GM19324 (cell line): ENCODE measurements around the gene ZNF655.
"Not testable (repeated sequence)": the region's sequence is repeated elsewhere in the genome, so short reads cannot be mapped to it uniquely, and the experiment has no call there.

ENCODE experiments used
- ATAC-seq: cut with Tn5 transposase; IDR thresholded peaks from one replicate; pipeline ENCODE4 v1.9.1; 2021; ENCODE audit warnings: mild to moderate bottlenecking, moderate library complexity; ENCODE audit not compliant: unreplicated experiment, low FRiP score

Gene ZNF655, protein sequence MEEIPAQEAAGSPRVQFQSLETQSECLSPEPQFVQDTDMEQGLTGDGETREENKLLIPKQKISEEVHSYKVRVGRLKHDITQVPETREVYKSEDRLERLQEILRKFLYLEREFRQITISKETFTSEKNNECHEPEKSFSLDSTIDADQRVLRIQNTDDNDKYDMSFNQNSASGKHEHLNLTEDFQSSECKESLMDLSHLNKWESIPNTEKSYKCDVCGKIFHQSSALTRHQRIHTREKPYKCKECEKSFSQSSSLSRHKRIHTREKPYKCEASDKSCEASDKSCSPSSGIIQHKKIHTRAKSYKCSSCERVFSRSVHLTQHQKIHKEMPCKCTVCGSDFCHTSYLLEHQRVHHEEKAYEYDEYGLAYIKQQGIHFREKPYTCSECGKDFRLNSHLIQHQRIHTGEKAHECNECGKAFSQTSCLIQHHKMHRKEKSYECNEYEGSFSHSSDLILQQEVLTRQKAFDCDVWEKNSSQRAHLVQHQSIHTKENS

DNA sequence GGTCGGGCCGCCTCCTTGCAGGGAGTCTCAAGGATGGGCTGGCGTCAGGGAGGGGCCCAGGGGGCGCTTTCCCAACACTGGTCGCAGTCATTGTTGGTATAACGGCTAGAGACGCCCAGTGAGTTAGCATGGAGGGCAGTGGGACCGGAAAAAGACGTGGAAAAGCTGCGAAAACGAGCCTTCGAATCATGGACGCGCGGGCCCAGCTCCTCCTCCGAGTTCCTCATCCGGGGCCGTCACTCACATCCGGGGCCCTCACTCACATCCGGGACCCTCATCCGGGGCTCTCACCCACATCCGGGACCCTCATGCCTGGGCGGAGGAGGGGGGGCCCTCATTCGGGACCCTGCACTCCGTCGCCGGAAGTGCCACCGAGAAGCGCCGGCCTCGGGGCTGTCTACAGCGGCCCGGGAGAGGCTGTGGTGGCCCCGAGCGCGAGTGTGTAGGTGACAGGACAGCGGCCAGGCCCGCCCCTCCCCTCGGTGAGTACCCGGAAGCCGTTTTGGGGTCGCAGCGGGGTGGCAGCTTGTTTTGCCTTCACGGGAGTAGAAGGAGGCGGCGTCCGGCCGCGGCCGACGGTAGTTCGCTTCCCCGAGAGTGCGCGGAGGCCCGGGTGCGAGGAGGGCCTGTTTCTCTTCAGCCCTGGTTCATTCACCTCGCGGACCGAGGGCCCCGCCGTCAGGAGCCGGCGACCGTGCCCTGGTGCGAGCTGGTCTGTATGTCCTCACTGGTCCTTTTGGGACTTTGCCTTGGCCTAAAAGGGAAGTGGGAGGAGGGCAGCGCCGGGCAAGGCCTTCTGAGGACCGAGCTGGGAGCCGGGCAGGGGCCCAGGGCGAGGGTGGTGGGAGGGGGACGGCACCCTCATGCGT is at the start of gene ZNF655:
Gene ZNF655 (plus strand): TSS at position 337 of the 869 bp plus-strand sequence. CDS start 1,918 bp downstream, outside the sequence.
- ATAC-seq = peak; percentile 89

DNA sequence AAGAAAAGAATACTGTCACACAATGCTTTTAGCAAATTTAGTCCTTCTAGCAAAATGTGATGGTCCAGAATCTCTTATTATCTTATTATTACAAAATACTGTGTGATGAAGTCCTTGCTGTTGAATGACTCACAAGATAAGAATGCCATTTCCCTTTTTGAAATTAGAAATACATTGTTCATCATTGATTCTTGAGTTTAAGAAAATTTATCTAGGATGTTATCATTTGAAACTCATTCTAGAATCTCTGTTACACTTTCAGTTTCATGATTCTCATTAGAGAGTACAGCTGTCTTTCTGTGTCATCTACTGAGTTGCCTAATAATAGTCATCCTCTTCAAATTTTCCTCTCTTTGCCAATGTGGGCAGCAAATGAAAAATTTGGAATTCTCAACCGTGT is 44.4 kb upstream of the ZNF655 start:
- ATAC-seq = no peak

DNA sequence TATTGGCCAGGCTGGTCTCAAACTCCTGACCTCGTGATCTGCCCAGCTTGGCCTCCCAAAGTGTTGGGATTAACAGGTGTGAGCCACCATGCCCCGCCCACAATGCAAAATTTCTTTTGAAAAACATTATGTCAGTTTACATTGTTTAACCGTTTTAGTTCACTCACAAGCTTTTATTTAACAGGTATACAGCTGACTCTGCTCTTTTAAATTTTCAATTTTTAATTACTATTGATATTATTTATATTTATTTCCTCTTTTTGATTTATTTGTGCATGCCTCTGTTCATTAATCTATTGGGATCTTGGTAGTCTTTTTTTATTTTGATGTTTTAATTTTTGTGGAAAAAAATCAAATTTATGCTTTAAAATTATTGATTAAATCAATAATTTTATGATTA is 37.0 kb upstream of the ZNF655 start:
- ATAC-seq = no peak

DNA sequence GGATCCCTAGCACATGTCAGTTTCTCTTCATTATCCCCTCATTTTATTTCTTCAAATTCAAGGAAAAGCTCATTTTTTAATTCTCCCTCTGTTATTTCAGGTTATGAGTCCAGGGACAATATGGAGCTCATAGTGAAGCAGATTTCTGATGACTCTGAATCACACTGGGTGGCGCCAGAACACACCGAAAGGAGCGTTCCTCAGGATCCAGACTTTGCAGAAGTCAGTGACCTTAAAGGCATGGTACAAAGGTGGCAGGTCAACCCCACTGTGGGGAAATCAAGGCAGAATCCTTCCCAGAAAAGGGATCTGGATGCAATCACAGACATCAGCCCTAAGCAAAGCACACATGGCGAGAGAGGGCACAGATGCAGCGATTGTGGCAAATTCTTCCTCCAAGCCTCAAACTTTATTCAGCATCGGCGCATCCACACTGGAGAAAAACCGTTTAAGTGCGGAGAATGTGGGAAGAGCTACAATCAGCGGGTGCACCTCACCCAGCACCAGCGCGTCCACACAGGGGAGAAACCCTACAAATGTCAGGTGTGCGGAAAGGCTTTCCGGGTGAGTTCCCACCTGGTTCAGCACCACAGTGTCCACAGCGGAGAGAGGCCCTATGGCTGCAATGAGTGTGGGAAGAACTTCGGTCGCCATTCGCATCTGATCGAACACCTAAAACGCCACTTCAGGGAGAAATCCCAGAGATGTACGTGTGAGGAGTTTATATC is 32.6 kb upstream of the ZNF655 start:
- ATAC-seq = no peak

DNA sequence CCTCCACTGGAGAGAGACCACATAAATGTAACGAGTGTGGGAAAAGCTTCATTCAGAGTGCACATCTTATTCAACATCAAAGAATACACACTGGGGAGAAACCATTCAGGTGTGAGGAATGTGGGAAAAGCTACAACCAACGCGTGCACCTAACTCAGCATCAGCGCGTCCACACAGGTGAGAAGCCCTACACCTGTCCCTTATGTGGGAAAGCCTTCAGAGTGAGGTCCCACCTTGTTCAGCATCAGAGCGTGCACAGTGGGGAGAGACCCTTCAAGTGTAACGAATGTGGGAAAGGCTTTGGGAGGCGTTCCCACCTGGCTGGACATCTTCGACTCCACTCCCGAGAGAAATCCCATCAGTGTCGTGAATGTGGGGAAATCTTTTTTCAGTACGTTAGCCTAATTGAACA is 27.1 kb upstream of the ZNF655 start:
- ATAC-seq = no peak

DNA sequence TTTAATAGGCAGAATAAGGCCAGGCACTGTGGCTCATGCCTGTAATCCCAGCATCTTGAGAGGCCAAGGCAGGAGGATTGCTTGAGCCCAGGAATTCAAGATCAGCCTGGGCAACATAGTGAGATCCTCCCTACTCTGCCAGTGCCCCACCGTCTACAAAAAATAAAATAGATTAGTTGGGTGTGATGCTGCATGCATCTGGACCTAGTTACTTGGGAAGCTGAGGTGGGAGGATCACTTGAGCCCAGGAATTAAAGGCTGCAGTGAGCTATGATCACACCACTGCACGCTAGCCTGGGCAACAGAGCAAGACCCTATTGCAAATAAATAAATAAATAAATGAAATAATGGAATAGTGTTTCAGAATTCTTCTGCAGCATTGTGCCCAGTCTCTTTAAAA is 22.8 kb upstream of the ZNF655 start:
- ATAC-seq = no peak

DNA sequence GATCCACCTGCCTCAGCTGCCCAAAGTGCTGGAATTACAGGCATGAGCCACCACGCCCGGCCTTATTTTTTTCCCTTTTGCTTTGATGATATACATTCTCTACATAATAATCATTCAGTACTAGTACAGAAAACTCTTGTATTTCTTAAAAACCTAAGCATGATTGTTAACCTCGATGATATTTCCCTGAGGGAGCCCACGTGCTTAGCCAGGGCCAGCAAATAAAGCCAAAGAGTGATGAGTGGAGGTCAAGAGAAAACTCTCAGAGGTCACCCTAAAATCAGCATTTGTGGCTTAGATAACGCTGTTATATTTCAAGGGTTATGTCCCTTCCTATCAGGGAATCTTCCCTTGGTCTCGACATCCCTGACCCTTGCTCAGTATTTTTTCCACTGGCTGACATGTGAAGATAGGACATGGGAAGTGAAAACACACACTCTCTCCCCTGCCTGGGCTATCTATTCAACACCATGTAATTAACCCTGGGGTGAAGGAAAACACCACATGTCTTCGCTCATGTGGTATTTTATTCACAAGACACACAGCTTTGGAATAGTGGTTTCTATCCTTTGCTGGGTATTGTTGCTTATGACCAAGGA is 19.1 kb upstream of the ZNF655 start:
- ATAC-seq = no peak

DNA sequence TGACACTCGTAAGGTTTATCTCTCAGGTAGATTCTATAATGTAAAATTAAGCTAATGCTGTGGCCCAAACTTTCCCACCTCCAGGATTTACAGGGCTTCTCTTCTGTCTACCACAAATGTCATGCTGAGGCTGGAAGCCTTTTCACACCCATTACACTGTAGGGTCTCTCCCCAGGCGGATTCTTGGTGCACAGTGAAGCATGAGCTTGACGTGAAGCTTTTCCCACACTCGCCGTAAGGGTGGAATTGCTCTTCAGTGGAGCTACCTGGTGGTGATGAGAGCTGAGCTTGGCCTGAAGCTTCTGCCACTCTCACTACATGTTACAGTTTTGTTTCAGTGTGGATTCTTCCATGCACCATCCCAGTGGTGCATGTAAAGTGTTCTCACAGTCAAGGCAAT is 17.9 kb upstream of the ZNF655 start:
- no peak for ATAC-seq

DNA sequence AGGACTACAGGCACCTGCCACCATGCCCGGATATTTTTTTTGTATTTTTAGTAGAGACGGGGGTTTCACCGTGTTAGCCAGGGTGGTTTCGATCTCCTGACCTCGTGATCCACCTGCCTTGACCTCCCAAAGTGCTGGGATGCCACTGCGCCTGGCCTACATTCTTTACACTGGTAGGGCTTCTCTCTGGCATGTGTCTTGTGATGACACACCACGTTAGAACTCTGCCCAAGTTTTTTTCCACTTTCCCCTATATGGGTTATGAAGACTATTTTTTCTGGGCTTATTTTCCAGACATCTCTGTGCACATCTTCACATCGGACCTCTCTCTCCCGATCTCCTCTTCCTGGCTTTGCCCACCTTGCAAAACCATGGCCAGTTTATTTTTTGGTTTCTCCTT is 17.2 kb upstream of the ZNF655 start:
- no peak for ATAC-seq

DNA sequence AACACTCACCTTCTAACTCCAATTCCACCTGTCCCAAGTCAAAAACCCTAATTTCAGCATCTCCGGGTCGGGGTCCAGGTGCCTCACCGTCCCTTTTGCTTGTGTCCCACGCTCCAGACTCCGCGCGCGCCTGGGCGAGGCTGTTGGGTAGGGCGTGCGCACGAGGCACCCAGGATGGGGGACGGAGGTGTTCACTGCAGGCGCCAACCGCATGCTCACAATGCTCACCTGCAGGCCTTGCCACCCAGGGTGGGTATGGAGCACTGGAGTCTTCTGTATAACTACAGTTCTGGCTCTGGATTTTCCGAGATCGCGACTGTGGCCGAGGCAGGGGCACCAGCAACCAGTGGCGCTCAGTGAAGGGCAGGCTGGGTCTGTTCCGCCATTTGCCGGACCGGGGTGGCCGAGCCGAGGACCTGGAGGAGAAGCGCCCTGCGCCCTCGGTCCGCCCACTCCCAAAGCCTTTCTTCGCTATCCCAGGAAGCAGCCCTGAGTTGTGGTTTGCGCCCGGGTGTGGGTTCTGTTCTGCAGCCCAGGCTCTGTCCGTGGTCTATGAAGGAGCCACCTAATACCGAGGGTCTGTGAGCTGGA is 15.3 kb upstream of the ZNF655 start:
- no peak for ATAC-seq

DNA sequence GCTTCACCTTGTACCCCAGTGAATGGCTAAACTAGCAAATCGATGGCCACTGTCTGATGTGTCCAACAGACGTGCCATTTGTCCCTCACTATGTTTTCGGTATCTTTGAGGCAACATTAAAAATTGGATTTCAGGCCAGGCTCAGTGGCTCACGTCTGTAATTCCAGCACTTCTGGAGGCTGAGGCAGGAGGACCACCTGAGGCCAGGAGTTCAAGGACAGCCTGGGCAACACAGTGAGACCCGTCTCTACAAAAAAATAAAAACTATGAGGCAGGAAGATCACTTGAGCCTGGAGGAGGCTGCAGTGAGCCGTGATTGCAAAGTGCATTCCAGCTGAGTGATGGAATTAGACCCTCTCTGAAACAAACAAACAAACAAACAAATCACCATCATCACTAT is 14.5 kb upstream of the ZNF655 start:
- ATAC-seq = no peak

DNA sequence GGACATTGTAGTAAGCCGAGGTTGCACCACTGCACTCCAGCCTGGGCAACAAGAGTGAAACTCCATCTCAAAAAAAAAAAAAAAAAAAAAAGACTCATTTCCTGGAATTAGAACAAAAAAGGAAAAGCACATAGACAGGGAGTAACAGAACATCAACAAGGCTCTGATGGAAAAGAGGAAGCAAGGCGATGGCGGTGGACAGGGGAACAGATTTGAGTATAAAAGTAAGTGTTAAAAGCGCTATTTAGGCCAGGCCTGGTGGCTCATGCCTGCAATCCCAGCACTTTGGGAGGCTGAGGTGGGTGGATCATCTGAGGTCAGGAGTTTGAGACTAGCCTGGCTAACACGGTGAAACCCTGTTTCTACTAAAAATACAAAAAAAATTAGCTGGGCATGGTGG is 13.1 kb upstream of the ZNF655 start:
- ATAC-seq = not testable (repeated sequence)

DNA sequence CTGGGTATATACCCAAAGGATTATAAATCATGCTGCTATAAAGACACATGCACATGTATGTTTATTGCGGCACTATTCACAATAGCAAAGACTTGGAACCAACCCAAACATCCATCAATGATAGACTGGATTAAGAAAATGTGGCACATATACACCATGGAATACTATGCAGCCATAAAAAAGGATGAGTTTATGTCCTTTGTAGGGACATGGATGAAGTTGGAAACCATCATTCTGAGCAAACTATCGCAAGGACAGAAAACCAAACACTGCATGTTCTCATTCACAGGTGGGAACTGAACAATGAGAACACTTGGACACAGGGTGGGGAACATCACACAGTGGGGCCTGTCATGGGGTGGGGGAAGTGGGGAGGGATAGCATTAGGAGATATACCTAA is 8.9 kb upstream of the ZNF655 start:
- not testable (repeated sequence) for ATAC-seq

DNA sequence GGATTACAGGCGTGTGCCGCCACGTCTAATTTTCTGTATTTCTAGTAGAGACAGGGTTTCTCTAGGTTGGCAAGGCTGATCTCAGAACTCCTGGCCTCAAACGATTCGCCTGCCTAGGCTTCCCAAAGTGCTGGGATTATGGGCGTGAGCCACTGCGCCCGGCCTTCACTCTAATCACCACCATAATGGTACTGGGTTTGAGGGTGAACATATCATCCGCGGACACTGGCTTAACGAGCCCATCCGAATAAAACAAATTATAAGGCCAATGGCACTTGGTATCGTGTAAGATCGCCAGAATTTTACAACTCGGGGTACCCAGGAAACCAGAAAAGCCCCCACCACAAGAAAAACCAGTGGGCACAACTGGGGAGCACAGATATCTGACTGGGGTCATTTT is 7.1 kb upstream of the ZNF655 start:
- ATAC-seq = no peak

DNA sequence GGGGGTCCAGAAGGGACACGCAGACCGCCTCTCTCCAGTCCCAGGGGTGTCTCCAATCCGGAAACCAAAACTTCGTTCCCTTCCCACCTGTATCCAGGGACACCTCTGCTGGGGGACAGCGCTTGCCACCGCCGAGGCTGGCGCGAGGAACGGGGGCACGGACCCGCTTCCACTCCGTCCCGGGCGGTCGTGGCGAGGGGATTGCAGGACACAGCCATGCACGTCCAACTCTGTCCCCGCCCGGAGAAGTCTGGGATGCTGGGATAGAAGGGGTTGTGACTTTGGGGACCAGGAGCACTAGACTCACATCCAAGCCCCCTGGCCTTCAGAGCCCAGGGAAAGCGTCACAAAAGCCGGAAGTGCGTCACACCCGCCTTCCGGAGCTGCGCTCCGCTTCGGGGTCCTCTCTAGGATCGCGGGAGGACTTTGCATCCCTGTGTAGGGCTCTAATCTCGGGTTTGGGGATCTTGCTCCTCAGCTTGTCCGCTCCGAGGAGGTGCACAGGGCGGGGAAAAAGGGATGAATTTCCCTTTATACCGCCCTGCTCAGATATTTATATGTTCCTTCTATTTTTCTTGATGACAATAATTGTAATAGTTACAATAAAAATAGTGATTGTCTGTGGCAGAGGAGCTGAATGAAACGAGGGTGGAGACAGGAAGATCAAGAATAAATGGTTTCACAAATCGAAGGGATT is 6.5 kb upstream of the ZNF655 start, which contains the start of gene FAM200A:
Gene FAM200A (minus strand): TSS at position 348 of the 697 bp plus-strand sequence. CDS start 3,707 bp downstream, outside the sequence.
- ATAC-seq = peak; percentile 86

DNA sequence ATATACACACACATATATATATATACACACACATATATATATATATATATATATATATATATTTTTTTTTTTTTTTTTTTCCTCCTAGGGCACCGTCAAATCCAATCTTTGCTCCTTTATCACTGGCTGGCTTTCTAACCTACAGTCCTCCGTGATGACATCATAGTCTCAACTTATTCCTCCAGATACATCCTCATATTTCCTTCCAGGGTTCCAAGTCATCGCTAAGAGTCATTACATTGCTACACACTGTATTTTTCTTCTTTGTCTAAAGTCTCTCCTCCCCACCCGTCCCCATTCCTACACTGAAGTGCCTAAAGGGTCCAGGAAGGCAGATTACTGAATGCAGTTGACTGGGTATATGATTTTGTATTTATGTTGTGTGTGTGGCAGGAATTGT is 5.4 kb upstream of the ZNF655 start:
- no peak for ATAC-seq

DNA sequence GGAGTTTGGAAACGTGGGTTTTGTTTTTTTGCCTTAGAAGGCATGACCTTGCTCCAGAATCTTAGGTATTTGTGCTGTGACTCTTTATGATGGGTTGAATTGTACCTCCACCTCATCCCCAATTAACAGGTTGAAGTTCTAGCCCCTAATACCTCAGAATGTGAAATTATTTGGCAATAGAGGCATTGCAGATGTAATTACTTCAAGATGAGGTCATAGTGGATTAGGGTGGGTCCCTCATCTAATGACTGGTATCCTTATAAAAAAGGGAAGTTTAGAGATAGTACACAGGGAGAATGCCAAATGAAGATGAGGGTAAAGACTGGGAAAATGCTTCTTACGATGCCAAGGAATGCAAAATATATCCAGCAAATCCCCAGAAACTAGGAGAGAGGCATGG is 3.5 kb upstream of the ZNF655 start:
- ATAC-seq = no peak

DNA sequence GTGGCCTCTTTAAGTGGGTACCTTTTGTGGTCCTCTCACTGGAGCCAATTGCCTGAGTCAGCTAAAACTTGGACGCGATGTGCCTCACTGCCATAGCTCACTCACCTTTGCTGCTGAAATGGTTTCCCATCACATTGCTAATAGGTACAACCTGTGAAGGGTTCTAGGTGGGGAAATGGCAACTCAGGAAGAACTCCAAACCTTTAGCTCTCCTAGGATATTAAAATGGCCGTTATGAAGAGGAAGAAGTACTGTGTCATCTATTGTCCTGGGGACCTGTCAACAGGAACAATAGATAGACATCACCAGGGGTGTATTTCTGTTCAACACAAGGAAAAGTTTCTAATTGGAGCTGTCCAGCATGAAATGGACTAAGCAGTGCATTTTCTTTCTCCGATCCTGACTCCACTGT is 1.2 kb upstream of the ZNF655 start:
- ATAC-seq = no peak

DNA sequence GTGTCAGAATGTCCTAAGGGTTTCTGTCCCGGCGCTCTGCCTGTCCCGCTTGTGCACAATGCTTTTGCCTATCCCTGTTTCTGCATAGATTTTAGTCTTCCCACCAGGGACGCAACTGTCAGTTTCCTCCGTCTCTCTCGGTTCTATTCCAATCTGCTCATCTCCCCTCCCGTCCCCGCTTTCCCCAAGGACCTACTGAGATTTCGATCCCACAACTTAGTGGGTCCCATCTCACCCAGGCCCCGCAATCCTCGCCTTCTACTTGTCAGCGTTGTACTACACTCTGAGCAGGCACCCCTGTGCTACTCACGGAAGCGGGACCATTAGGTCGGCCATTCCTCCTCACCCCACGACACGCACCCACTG is 519 bp upstream of the ZNF655 start:
- no peak for ATAC-seq
